ENCODE results near the gene HLA-DMA.

- no peak for TF ChIP-seq CTCF (IDR thresholded peaks at IDR 0.05)
- peak in 1 of 2 donors; percentile 15 for TF ChIP-seq POLR2A (IDR thresholded peaks at IDR 0.05)
Measured at GRCh38 chr6:32982702-32983492, 30.0 kb upstream of the HLA-DMA start.

All from Peyer's patch (tissue), 4 donors.